Limb (tissue), 2 donors: ENCODE data around the gene RNU6-9.
"Not testable (repeated sequence)": the region's sequence is repeated elsewhere in the genome, so short reads cannot be mapped to it uniquely, and the experiment has no call there.

Experiments used
- DNase-seq, 2 donors: peaks; one replicate each; pipeline ENCODE4 v3.0.0-alpha.2; 2016; ENCODE audit errors: extremely low spot score in 2 of 2

RNU6-9 gene

GRCh38 chr19:892894-893689, at the start of gene RNU6-9, which contains the start of gene MED16:
Gene RNU6-9 (plus strand): TSS chr19:893484.
Gene MED16 (minus strand): TSS chr19:893187. CDS start chr19:891131, 2,056 bp downstream.
- DNase-seq = peak; percentile 93 to 95

GRCh38 chr19:843836-844545, 49.3 kb upstream of the RNU6-9 start:
- DNase-seq = peak in 1 of 2 donors; percentile 34

DNA sequence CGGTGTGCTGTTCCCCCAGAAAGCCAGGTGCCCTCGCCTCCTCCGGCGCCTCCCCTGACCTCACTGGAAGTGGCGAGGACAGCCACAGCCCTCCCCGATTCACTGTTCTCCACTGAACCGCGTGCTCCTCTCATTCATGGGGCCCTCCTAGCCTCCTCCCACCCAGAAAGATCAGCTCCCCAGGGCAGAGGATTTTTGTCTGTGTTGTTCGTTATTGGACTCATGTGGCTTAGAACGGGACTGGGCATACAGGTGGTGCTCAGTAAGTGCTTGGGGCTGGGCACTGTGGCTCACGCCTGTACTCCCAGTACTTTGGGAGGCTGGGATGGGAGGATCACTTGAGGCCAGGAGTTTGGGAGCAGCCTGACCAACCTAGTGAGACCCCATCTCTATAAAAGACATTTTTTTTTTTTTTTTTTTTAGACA, 48.7 kb upstream of the RNU6-9 start:
- no peak for DNase-seq

DNA sequence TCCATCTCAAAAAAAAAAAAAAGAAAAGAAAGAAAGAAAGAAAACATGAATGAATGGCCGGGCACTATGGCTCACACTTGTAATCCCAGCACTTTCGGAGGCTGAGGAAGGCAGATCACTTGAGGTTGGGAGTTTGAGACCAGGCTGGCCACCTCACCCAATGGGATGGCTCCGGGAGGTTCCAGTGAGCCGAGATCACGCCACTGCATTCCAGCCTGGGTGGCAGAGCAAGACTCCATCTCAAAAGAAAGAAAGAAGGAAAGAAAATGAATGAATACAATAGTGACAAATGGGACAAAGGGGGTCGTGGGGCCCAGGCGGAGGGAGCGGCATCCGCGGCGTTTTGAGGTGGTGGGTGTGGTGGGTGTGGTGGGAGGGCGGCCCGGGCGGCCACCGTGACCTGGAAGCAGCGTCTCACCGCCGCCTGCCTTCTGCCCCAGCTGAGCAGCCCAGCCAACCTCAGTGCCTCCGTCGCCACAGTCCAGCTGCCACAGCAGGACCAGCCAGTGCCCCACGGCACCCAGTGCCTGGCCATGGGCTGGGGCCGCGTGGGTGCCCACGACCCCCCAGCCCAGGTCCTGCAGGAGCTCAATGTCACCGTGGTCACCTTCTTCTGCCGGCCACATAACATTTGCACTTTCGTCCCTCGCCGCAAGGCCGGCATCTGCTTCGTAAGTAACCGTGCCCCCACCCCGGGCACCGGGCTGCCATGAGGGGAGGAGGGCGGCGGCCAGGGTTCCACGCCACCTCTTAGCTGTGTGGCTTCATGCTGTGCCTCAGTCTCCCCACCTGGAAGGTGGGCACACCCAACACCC, 47.4 kb upstream of the RNU6-9 start:
- no peak for DNase-seq

- DNase-seq = no peak
These were observed 44.8 kb upstream of the RNU6-9 start for GRCh38 chr19:848386-848921.

GRCh38 chr19:849195-849594, 44.1 kb upstream of the RNU6-9 start:
- DNase-seq = not testable (repeated sequence)

DNA sequence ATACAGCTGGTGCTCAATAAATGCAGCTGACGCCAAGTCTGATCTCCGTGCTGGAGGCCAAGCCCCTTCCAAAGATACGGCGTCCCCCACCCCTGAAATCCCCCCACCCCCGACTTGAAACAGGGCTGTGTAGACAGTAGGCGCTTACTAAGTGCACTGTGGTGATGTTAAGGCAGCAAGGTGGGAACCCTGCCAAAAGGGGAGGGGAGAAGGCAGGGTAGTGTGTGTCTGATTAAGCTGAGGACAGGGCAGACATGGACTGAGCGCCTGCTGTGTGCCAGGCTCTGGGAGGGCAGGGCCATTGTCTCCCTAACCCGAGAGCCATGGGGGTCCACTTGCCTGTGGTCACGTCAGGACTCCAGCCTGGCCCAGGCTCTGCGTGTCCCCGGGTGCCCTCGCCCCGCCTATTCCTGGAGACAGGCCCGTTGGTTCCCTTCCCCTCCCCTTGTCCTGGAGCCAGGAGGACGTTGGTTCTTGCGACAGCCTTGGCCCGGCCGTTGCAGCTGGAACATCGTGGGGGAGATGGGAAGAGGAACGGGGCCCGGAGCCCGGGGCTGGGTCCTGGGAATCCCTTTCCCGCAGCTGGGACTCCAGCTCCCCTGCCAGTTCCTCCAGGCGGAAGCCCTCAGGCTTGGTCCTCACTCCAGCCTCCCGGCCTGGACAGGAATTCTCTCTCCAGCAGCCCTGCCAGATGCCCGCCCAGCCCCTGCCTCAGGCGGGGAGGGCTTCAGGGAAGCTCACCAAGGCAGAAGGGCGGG, 42.9 kb upstream of the RNU6-9 start:
- peak; percentile 42 to 68 for DNase-seq

- no peak for DNase-seq
These were observed 42.3 kb upstream of the RNU6-9 start for GRCh38 chr19:850979-851335.

DNA sequence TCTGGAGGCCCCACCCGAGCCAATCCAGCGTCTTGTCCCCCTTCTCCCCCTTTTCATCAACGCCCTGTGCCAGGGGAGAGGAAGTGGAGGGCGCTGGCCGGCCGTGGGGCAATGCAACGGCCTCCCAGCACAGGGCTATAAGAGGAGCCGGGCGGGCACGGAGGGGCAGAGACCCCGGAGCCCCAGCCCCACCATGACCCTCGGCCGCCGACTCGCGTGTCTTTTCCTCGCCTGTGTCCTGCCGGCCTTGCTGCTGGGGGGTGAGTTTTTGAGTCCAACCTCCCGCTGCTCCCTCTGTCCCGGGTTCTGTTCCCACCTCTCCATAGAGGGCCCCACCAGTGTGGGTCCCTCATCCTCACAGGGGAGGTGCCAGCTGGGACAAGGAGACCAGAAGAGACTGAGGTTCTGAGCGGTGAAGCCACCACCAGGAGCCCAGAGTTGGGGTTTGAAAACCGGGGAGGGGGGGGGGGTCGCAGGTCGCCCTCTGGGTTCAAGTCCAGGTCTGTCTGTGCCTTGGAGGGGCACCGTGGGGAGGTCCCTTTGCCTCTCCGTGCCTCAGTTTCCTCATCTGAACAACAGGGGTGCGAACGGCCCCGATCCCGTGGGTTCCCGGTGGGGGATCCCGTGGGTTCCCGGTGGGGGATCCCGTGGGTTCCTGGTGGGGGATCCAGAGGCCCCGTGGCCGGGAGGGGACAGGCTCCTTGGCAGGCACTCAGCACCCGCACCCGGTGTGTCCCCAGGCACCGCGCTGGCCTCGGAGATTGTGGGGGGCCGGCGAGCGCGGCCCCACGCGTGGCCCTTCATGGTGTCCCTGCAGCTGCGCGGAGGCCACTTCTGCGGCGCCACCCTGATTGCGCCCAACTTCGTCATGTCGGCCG, 40.9 kb upstream of the RNU6-9 start, which contains the start of gene ELANE:
Gene ELANE, plus strand, starts transcription at position 168 of the 878 bp plus-strand sequence. Its CDS starts 26 bp downstream, at position 194.
- no peak for DNase-seq

GRCh38 chr19:853014-853585, 40.2 kb upstream of the RNU6-9 start:
- DNase-seq = no peak

- DNase-seq = not testable (repeated sequence)
These were observed 39.6 kb upstream of the RNU6-9 start for GRCh38 chr19:853614-854220.

- no peak for DNase-seq
These were observed 38.7 kb upstream of the RNU6-9 start for GRCh38 chr19:854549-854948.

- no peak for DNase-seq
These were observed 38.1 kb upstream of the RNU6-9 start for GRCh38 chr19:855142-855541.

GRCh38 chr19:855566-856120, 37.6 kb upstream of the RNU6-9 start:
- DNase-seq = no peak

- no peak for DNase-seq
These were observed 35.0 kb upstream of the RNU6-9 start for GRCh38 chr19:858284-858683.

- no peak for DNase-seq
These were observed 34.1 kb upstream of the RNU6-9 start, which contains the start of gene CFD for GRCh38 chr19:858868-859843. Gene CFD (plus strand): TSS chr19:859664. CDS start chr19:859690, 26 bp downstream.

DNA sequence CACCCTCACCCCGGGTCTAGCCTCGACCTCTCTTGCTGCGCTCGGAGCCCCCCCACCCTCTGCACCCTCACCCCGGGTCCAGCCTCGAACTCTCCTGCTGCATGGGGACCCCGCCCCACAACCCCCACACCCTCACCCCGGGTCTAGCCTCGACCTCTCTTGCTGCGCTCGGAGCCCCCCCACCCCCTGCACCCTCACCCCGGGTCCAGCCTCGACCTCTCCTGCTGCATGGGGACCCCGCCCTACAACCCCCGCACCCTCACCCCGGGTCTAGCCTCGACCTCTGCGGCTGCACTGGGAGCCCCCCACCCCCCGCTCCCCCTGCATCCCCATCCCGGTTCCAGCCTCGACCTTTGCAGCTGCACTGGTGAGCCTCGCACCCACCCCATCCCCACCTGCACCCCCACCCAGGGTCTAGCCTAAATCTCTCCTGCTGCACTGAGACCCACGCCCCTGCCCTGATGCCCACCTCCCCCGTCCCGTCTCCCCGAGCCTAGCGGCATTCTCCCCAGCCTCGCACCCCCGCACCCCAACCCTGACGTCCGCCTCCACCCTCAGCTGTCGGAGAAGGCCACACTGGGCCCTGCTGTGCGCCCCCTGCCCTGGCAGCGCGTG, 32.0 kb upstream of the RNU6-9 start:
- DNase-seq = no peak
